SJSA1 (cell line): ENCODE data around the gene B3GALT6. TPM values are rescaled to one million over a fixed set of nuclear protein-coding genes. Genes with fewer than 3 reads are reported as not detected.

Experiments used
- DNase-seq, 2 experiments: peaks; one replicate each; pipeline ENCODE4 v3.0.0-alpha.2; 2015 to 2020; ENCODE audit warnings: low spot score in 2 of 2, low read depth in 1 of 2
- H3K27ac ChIP-seq: fragments of 250-450 bp; sonication (Bioruptor Pico); 2 replicates; pipeline ENCODE4 v1.5.1; 2020; ENCODE audit warnings: mild to moderate bottlenecking, moderate library complexity
- H3K27me3 ChIP-seq: fragments of 250-450 bp; sonication (Bioruptor Pico); replicated peaks from 2 replicates; pipeline ENCODE4 v1.5.1; 2020; ENCODE audit warnings: mild to moderate bottlenecking, moderate library complexity
- H3K36me3 ChIP-seq: fragments of 250-450 bp; sonication (Bioruptor Pico); 2 replicates; pipeline ENCODE4 v1.5.1; 2020; ENCODE audit warnings: mild to moderate bottlenecking
- H3K4me1 ChIP-seq: fragments of 250-450 bp; sonication (Bioruptor Pico); replicated peaks from 2 replicates; pipeline ENCODE4 v1.6.1; 2021; ENCODE audit warnings: mild to moderate bottlenecking
- H3K4me3 ChIP-seq: fragments of 250-450 bp; sonication (Bioruptor Pico); 2 replicates; pipeline ENCODE4 v1.5.1; 2020; ENCODE audit warnings: mild to moderate bottlenecking
- H3K9me3 ChIP-seq: fragments of 250-450 bp; sonication (Bioruptor Pico); replicated peaks from 2 replicates; pipeline ENCODE4 v1.5.1; 2020; ENCODE audit warnings: mild to moderate bottlenecking
- total RNA-seq: library from RNA; depleted of rRNA; stranded (reverse); fragments of >200 nt; shearing (Covaris generic); gene quantifications from 2 replicates; pipeline ENCODE4 v1.2.3, GENCODE V29; 2014

Gene B3GALT6
- total RNA-seq, 1 experiment from 2014 or later = 51.3 TPM

DNA sequence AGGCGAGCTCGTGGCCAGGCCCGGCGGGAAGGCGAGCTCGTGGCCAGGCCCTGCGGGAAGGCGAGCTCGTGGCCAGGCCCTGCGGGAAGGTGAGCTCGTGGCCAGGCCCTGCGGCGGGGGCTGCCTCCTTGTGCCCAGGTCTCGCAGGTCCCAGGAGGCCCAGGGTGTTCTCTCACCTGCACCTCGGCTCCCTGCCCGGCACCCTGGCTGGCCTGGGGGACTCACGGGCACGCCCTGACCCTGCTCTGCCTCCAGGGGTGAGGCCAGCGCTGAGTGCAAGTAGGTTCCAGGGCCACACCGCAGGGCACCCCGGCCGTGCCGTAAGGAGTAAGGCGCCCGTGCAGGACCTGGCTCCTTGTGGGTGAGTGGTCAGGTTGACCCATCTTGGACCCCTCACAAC, 4.7 kb upstream of the B3GALT6 start:
- no peaks in the 10 kb centered on the region for H3K9me3 ChIP-seq
- H3K27ac ChIP-seq = no peak overlapping the region
- H3K36me3 ChIP-seq = peaks cover 78% of the 10 kb centered on the region
- H3K27me3 ChIP-seq = no peaks in the 10 kb centered on the region
- H3K4me1 ChIP-seq = peaks cover 15% of the 10 kb centered on the region
- H3K4me3 ChIP-seq = no peak overlapping the region
- DNase-seq = no peak

DNA sequence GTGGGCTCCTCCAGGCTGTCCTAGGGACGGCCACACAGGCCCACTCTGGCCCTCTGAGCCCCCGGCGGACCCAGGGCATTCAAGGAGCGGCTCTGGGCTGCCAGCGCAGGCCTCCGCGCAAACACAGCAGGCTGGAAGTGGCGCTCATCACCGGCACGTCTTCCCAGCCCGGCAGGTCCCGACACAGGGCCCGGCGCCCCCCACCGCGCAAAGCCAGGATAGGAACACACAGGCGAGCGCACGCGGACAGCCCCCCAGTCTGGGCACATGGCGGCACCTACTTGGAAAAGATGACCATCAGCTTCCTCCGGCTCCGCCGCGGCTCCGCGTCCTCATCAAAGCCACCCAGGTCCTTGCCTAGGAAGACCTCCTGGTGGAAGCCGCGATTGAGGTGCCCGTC, 3.9 kb upstream of the B3GALT6 start:
- peaks cover 76% of the 10 kb centered on the region for H3K36me3 ChIP-seq
- H3K27ac ChIP-seq = no peak overlapping the region
- H3K4me3 ChIP-seq = no peak overlapping the region
- peaks cover 23% of the 10 kb centered on the region for H3K4me1 ChIP-seq
- no peak for DNase-seq
- H3K9me3 ChIP-seq = peaks cover 5% of the 10 kb centered on the region; the same call in 1 of the 2 replicates
- no peaks in the 10 kb centered on the region for H3K27me3 ChIP-seq

DNA sequence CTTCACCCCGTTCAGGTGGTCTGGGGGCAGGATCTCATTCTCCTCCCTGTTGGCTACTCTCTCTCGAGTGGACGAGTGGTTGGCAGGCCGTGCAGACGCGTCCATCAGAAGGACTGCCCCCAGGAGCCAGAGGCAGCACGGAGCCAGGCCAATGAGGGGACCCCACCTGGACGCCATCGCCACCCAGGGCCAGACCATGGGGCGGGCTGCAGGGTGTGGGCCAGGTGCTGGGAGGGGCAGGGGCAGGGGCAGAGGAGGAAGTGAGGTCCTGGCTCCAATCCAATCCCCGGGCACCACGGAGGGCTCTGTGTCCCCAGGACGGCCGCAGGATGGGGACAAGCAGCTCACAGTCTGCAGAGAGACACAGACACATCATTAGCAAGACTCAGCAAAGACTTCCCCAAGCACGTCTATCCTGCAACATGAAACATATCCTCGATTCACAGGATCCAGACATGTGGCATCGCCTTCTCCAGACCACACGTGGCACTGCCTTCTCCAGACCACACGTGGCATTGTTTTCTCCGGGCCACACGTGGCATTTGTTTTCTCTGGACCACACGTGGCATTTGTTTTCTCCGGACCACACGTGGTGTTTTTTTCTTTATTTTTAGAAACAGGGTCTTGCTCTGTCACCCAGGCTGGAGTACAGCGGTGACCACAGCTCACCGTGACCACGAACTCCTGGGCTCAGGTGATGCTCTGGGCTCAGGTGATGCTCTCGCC, 3.3 kb upstream of the B3GALT6 start:
- DNase-seq = no peak
- Histone ChIP-seq H3K27me3 (no peaks in the 10 kb centered on the region), H3K4me3 (no peak overlapping the region), H3K36me3 (peaks cover 77% of the 10 kb centered on the region), H3K9me3 (peaks cover 5% of the 10 kb centered on the region; the same call in 1 of the 2 replicates), H3K4me1 (peaks cover 24% of the 10 kb centered on the region), H3K27ac (no peak overlapping the region)

DNA sequence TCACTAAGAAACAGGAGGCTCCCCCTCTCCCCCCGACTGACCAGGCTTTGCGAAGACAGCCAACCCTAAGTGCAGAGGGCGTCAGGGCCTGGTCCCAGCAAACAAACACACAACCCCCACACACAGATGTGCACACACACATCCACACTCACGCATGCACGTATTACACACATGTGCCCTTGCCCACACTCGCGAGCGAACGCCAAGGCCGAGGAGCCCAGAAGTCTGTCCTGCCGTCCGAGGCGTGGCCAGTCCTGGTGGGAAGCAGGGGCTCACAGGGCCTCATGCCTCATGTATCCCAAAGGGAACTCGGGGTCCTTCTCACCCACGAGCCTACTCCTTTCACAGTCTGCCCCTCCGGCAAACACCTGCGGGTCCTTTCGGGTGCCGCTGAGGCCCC, 2.3 kb upstream of the B3GALT6 start:
- peaks cover 5% of the 10 kb centered on the region; the same call in 1 of the 2 replicates for H3K9me3 ChIP-seq
- H3K4me3 ChIP-seq = no peak overlapping the region
- H3K4me1 ChIP-seq = peaks cover 24% of the 10 kb centered on the region
- H3K36me3 ChIP-seq = peaks cover 76% of the 10 kb centered on the region
- H3K27me3 ChIP-seq = no peaks in the 10 kb centered on the region
- DNase-seq = no peak
- no peak overlapping the region for H3K27ac ChIP-seq

DNA sequence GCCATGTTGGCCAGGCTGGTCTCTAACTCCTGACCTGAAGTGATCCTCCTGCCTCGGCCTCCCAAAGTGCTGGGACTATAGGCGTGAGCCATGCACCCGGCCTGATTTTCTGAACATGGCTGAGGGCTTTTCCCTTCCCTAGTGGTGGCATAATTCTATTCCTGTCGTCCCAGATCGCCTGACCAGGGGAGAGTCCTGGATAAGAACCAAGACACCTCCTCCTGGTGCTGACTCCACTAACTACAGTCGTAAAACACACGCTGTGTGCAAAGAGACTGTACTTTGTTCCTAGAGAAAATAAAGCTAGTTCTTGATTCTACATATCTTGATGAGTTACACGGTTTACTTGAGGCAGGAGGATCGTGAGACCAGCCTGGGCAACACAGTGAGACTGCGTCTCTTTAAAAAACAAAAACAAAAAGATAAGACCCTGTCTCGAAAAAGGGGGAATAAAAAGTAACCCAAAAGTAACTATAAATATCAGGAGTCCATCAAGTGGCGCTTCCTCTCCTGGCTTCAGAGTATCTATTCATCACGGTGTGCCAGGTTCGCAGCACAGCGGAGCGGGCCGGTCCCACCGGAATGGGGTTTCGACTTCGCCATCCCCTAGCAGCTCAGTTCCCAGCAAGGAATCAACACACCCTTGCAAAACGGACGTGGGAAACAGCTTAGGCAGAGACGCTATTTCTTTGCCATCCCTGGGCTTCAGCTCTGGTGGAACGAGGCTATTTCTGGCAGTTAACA, 1.2 kb upstream of the B3GALT6 start:
- Histone ChIP-seq H3K4me1 (peaks cover 24% of the 10 kb centered on the region), H3K27me3 (no peaks in the 10 kb centered on the region), H3K27ac (peak overlapping the region; percentile 84), H3K36me3 (peaks cover 65% of the 10 kb centered on the region), H3K4me3 (peak overlapping the region; percentile 97), H3K9me3 (peaks cover 5% of the 10 kb centered on the region; the same call in 1 of the 2 replicates)
- peak in 1 of 2 experiments; percentile 48 for DNase-seq

DNA sequence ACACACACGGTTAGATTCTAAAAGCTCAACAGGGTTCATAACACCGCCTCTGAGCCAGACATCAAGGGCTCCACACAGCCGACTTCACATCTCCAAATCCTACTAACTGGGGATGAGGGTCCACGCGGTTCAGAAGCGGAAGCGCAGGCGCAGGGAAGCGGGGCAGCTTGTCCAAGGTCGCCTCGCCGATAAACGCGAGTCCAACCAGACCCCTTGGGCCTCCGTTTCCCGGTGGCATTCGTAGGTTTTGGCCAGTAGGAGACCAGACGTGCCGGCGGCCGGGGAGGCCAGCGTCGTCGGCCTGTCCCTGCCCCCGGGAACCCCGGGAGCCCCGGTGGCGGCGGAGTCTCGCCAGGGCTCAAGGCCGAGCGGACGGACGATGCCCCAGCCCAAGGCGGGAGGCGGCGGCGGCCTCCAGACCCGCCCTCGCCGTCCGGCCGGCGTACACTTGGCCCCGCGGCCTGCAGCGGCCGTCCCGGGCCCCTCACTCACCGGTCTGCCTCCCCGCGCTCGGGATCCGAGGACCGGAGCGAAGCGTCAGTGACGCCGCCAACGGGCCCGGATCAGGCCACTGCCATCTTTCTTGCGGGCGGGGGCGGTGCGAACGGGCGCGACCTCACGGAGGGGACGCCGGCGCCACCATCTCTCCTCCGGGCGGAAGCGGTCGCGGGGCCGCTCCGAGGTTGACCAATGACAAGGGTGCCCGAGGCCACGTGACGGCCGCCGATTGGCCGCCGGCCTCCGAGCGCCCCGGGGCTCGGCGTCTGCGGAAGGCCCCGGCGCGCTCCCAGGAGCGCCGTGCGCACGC, 433 bp upstream of the B3GALT6 start, which contains the start of gene SDF4:
Gene SDF4, minus strand, starts transcription at position 602 of the 808 bp plus-strand sequence. CDS start 3,229 bp downstream, outside the sequence.
- peak within 1 kb of the TSS; percentile 84 for H3K27ac ChIP-seq

DNA sequence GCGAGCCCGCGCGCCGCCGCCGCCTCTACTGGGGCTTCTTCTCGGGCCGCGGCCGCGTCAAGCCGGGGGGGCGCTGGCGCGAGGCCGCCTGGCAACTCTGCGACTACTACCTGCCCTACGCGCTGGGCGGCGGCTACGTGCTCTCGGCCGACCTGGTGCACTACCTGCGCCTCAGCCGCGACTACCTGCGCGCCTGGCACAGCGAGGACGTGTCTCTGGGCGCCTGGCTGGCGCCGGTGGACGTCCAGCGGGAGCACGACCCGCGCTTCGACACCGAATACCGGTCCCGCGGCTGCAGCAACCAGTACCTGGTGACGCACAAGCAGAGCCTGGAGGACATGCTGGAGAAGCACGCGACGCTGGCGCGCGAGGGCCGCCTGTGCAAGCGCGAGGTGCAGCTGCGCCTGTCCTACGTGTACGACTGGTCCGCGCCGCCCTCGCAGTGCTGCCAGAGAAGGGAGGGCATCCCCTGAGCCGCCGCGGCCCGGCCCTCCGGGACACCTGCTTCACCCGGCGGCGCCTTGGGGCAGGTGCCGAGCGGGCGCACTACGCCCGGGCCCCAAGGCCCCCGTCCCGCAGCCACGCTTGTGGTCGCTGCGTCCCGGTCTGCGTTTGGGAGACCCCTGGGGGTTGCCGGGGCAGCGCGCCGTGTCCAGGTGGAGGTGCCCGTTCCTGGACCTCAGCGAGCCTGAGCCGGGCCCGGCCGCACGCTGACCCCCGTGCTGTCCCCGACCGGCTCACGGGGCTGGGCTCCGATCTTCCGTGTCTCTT, 944 bp downstream of the B3GALT6 start:
- no peak overlapping the region for H3K27ac ChIP-seq
- peaks cover 5% of the 10 kb centered on the region; the same call in 1 of the 2 replicates for H3K9me3 ChIP-seq
- DNase-seq = no peak
- H3K4me3 ChIP-seq = peak overlapping the region; percentile 97
- peaks cover 24% of the 10 kb centered on the region for H3K4me1 ChIP-seq
- H3K27me3 ChIP-seq = no peaks in the 10 kb centered on the region
- peaks cover 46% of the 10 kb centered on the region for H3K36me3 ChIP-seq

More for the DNA sequence above, 433 bp upstream of the B3GALT6 start, which contains the start of gene SDF4:
- Histone ChIP-seq H3K27me3 (no peaks in the 10 kb centered on the region), H3K36me3 (peaks cover 57% of the 10 kb centered on the region), H3K4me3 (peak within 1 kb of the TSS; percentile 97), H3K9me3 (peaks cover 5% of the 10 kb centered on the region; the same call in 1 of the 2 replicates), H3K4me1 (peaks cover 24% of the 10 kb centered on the region)
- peak; percentile 96 to 97 for DNase-seq

DNA sequence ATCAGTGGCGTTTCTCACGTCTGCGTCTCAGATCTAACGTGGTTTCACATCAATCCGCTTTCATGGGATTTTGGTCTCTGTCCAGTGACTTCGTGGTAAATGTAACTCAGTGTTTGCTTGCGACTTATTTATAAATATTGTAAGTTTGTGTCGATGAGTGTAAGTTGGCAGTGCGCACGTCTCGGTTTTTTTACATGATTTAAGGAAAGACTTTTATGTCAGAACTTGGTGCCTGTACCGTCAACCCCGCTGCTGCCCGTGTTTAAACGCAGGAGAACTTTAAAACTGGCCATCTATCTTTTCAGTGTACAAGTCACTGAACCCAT, 1.5 kb downstream of the B3GALT6 start:
- Histone ChIP-seq H3K9me3 (peaks cover 5% of the 10 kb centered on the region; the same call in 1 of the 2 replicates), H3K27me3 (no peaks in the 10 kb centered on the region), H3K4me1 (peaks cover 24% of the 10 kb centered on the region), H3K36me3 (peaks cover 41% of the 10 kb centered on the region), H3K27ac (no peak overlapping the region), H3K4me3 (no peak overlapping the region)
- no peak for DNase-seq

DNA sequence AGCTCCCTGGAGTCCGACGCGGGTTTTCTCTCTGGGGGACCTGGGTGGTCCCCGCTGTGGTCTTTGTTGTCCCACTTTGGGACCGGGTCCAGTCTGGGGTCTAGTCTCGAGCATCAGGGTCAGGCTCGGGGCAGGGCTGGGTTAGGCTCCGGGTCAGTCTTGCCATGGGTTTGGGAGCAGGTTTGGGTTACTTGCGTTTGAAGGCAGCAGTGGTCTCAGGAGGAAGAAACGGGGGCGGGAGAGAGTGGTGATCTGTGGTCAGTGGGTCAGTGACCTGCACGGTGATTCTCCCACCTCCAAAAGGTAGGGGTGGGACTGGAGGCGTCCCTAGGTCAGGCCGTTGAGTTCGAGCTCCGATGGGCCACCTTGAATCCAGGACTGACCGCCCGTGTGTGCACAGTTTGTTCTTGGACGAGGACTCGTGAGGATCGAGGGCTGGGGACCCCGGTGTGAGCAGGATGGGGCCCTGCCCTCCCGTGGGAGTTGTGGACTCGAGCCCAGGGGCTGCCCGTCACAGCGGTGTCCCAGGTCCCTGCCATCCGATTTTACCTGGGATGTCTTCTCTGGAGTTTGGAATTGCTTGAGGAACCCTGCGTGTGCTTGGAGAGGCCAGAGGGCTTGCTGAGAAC, 2.3 kb downstream of the B3GALT6 start:
- H3K27ac ChIP-seq = no peak overlapping the region
- no peak overlapping the region for H3K4me3 ChIP-seq
- H3K36me3 ChIP-seq = peaks cover 33% of the 10 kb centered on the region
- DNase-seq = no peak
- H3K27me3 ChIP-seq = no peaks in the 10 kb centered on the region
- peaks cover 24% of the 10 kb centered on the region for H3K4me1 ChIP-seq
- H3K9me3 ChIP-seq = peaks cover 5% of the 10 kb centered on the region; the same call in 1 of the 2 replicates

DNA sequence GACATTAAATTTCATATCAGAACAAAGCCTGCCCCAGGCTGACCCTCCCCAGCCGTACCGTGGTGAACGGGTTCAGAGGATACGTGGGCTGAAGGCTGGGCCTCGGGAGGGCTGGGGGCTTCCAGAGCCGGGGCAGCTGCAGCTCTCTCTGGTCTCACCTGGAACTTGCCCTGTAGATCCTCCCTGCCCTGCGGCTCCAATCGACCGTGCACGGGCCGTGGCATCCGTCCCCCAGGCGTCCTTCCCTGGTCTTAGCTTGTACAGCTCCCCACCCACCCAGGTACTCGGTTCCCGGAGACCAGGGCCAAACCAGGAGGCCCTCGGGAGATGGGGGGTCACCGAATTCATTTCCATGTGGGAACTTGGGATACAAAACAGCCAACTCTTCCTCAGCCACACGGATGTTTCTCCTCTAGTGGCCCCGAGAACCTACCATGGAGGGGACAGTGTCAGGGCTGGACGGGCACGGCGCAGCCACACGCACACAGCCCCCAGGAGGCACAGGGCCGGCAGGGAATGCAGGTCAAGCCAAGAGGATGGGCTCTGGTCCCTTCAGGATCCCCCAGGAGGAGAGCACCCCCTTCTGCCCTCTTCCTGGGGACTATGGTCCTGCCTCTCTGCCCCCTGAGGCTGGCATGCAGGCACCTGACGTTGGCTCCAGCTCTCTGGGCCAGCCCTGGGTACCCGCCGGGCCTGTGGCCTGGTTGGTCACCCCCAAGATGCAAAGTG, 3.1 kb downstream of the B3GALT6 start:
- peaks cover 20% of the 10 kb centered on the region for H3K4me1 ChIP-seq
- H3K36me3 ChIP-seq = peaks cover 24% of the 10 kb centered on the region
- DNase-seq = no peak
- no peak overlapping the region for H3K4me3 ChIP-seq
- H3K9me3 ChIP-seq = peaks cover 5% of the 10 kb centered on the region; the same call in 1 of the 2 replicates
- no peak overlapping the region for H3K27ac ChIP-seq
- no peaks in the 10 kb centered on the region for H3K27me3 ChIP-seq

DNA sequence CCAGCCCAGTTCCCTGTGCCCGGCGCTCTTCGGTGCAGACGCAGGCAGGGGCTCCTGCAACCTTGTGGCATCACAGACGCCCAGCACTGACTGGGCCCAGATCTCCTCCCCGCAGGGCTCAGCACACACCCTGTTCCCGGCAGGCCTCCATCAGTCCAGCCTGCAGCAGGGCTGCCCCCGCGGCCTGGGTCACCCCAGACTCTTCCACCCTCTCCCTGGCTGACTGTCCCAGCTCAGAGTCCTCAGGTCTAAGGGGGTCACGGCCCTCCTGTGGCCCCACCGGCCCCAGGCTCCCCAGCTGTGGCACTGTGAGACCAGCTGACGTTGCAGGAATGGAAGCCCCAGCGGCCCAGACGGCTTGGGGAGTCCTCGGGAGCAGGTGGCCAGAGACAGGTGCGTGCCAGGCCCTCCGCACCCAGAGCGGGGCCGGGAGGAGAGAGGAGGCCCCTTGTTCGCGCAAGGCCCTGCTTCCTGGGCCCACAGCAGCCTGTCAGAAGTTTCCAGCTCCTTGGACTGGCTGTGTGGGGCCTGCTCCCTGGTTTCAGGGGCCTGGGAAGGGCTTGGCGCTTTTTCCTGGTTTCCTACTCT, 4.2 kb downstream of the B3GALT6 start:
- peaks cover 12% of the 10 kb centered on the region for H3K4me1 ChIP-seq
- no peak overlapping the region for H3K4me3 ChIP-seq
- peaks cover 5% of the 10 kb centered on the region; the same call in 1 of the 2 replicates for H3K9me3 ChIP-seq
- no peaks in the 10 kb centered on the region for H3K27me3 ChIP-seq
- H3K27ac ChIP-seq = no peak overlapping the region
- H3K36me3 ChIP-seq = peaks cover 24% of the 10 kb centered on the region
- DNase-seq = no peak
